H1 (cell line): Measurements from ENCODE around the gene ZNF396. TPM values are rescaled to one million over a fixed set of nuclear protein-coding genes. Genes with fewer than 3 reads are reported as not detected.

Source experiments
- CTCF ChIA-PET: fragments of 300-600 bp; sonication (Branson Sonifier 250); formaldehyde crosslinking; loops from one replicate; lab custom pipeline; 2021; ENCODE audit not compliant: partially characterized antibody; lab: Charles Lee
- POLR2A ChIA-PET: fragments of 300-600 bp; sonication (Branson Sonifier 250); formaldehyde crosslinking; loops from one replicate; lab custom pipeline; 2021; ENCODE audit warnings: inconsistent platforms; ENCODE audit not compliant: partially characterized antibody; lab: Charles Lee
- DNase-seq, 2 experiments: peaks; one replicate each; pipeline versions ENCODE4 v3.0.0 to v3.0.0-alpha.2; 2010 to 2022; ENCODE audit warnings: low spot score in 2 of 2, low read depth in 1 of 2, mixed read lengths in 1 of 2
- FAIRE-seq: peaks from 2 replicates; lab custom pipeline; 2011; peaks lifted over from hg19 to GRCh38; lab: Jason Lieb, UNC
- H2AFZ ChIP-seq: 2 replicates; pipeline ENCODE4 v1.8.1; 2012; ENCODE audit warnings: low read length, inconsistent platforms
- H2AK5ac ChIP-seq: 2 replicates; pipeline ENCODE4 v1.6.1; 2013; ENCODE audit warnings: low read depth, low read length
- H2BK120ac ChIP-seq: replicated peaks from 2 replicates; pipeline ENCODE3; 2013; ENCODE audit warnings: low read depth, low read length, inconsistent platforms
- H2BK12ac ChIP-seq: 2 replicates; pipeline ENCODE4 v1.6.1; 2013; ENCODE audit warnings: low read depth, low read length
- H2BK15ac ChIP-seq: 2 replicates; pipeline ENCODE4 v1.6.1; 2013; ENCODE audit warnings: low read length
- H2BK20ac ChIP-seq: 2 replicates; pipeline ENCODE4 v1.6.1; 2013; ENCODE audit warnings: low read length
- H2BK5ac ChIP-seq: 2 replicates; pipeline ENCODE4 v1.6.1; 2013; ENCODE audit warnings: low read depth, low read length
- H3K14ac ChIP-seq: 2 replicates; pipeline ENCODE4 v1.6.1; 2013; ENCODE audit warnings: inconsistent platforms; ENCODE audit not compliant: insufficient read length
- H3K18ac ChIP-seq: 2 replicates; pipeline ENCODE4 v1.6.1; 2013; ENCODE audit warnings: low read length; ENCODE audit errors: extremely low read depth
- H3K23ac ChIP-seq: 2 replicates; pipeline ENCODE4 v1.6.1; 2013; ENCODE audit warnings: inconsistent platforms; ENCODE audit not compliant: insufficient read length
- H3K23me2 ChIP-seq: 2 replicates; pipeline ENCODE4 v1.6.1; 2013; ENCODE audit warnings: low read depth, low read length
- H3K27ac ChIP-seq: 2 replicates; pipeline ENCODE4 v1.6.1; 2011; ENCODE audit warnings: low read depth, low read length, inconsistent platforms
- H3K27me3 ChIP-seq, 4 experiments: replicated peaks in 1 of 4; 1 replicate in 1 of 4; 2 replicates in 3 of 4; pipeline versions ENCODE4 v1.6.1 to v1.8.1; 2011 to 2013; ENCODE audit warnings: low read length in 3 of 4, mild to moderate bottlenecking in 3 of 4, inconsistent platforms in 2 of 4, mixed read lengths in 2 of 4, moderate library complexity in 1 of 4; ENCODE audit not compliant: control insufficient read depth in 3 of 4, insufficient read depth in 3 of 4; ENCODE audit errors: extremely low read depth in 1 of 4
- H3K36me3 ChIP-seq, 4 experiments: 2 replicates each; pipeline versions ENCODE4 v1.6.1 to v1.8.1; 2011 to 2013; ENCODE audit warnings: mild to moderate bottlenecking in 4 of 4, low read length in 3 of 4, moderate library complexity in 2 of 4, control low read depth in 1 of 4, inconsistent platforms in 1 of 4; ENCODE audit not compliant: insufficient read depth in 4 of 4, control insufficient read depth in 2 of 4
- H3K4ac ChIP-seq: replicated peaks from 2 replicates; pipeline ENCODE3; 2013; ENCODE audit warnings: low read length, low read depth, mixed read lengths, inconsistent platforms; ENCODE audit not compliant: insufficient read length
- H3K4me1 ChIP-seq, 4 experiments: replicated peaks in 1 of 4; 1 replicate in 1 of 4; 2 replicates in 3 of 4; pipeline versions ENCODE4 v1.6.1 to v1.8.1; 2011 to 2013; ENCODE audit warnings: low read length in 3 of 4, inconsistent platforms in 2 of 4, mixed read lengths in 1 of 4; ENCODE audit not compliant: insufficient read depth in 4 of 4, control insufficient read depth in 3 of 4
- H3K4me2 ChIP-seq, 2 experiments: 2 replicates each; pipeline versions ENCODE4 v1.6.1 to v1.8.1; 2011 to 2013; ENCODE audit warnings: low read depth in 2 of 2, low read length in 2 of 2, control low read depth in 1 of 2, inconsistent platforms in 1 of 2, mild to moderate bottlenecking in 1 of 2; ENCODE audit not compliant: insufficient read depth in 1 of 2
- H3K4me3 ChIP-seq, 4 experiments: fragments of 200-600, 300-600 bp in 1 of 4; sonication (generic), shearing (Covaris generic), sonication (Bioruptor Twin) in 1 of 4; 2 replicates each; pipeline versions ENCODE4 v1.5.1 to v1.8.1; 2011 to 2016; ENCODE audit warnings: low read length in 4 of 4, low read depth in 3 of 4, control low read depth in 2 of 4, inconsistent platforms in 2 of 4, mild to moderate bottlenecking in 2 of 4, mixed read lengths in 1 of 4, moderate library complexity in 1 of 4; ENCODE audit not compliant: insufficient read depth in 2 of 4; ENCODE audit errors: extremely low read depth in 1 of 4
- H3K56ac ChIP-seq: replicated peaks from 2 replicates; pipeline ENCODE3; 2013; ENCODE audit warnings: low read depth, mild to moderate bottlenecking, mixed read lengths, low read length, inconsistent platforms; ENCODE audit not compliant: insufficient read length
- H3K79me1 ChIP-seq: 2 replicates; pipeline ENCODE4 v1.6.1; 2013; ENCODE audit warnings: low read depth, low read length, control low read depth
- H3K79me2 ChIP-seq, 2 experiments: 2 replicates each; pipeline versions ENCODE4 v1.6.1 to v1.8.1; 2012 to 2013; ENCODE audit warnings: low read length in 2 of 2, mild to moderate bottlenecking in 2 of 2, inconsistent platforms in 1 of 2; ENCODE audit not compliant: insufficient read depth in 2 of 2, control insufficient read depth in 1 of 2
- H3K9ac ChIP-seq, 4 experiments: replicated peaks in 1 of 4; 1 replicate in 1 of 4; 2 replicates in 3 of 4; pipeline versions ENCODE4 v1.6.1 to v1.8.1; 2011 to 2013; ENCODE audit warnings: low read depth in 3 of 4, low read length in 3 of 4, control low read depth in 2 of 4, mild to moderate bottlenecking in 2 of 4, moderate library complexity in 2 of 4, inconsistent platforms in 1 of 4; ENCODE audit errors: extremely low read depth in 1 of 4
- H3K9me3 ChIP-seq, 2 experiments: 2 replicates each; pipeline versions ENCODE4 v1.6.1 to v1.8.1; 2012 to 2013; ENCODE audit warnings: mild to moderate bottlenecking in 2 of 2, moderate library complexity in 2 of 2, control low read depth in 1 of 2, inconsistent platforms in 1 of 2, low read depth in 1 of 2, low read length in 1 of 2, mixed read lengths in 1 of 2; ENCODE audit not compliant: insufficient read depth in 2 of 2
- H4K20me1 ChIP-seq, 2 experiments: replicated peaks in 1 of 2; 2 replicates each; pipeline versions ENCODE3 to v1.8.1; 2011 to 2013; ENCODE audit warnings: inconsistent platforms in 2 of 2, low read length in 2 of 2, mild to moderate bottlenecking in 1 of 2; ENCODE audit not compliant: insufficient read depth in 2 of 2, control insufficient read depth in 1 of 2
- H4K5ac ChIP-seq: 2 replicates; pipeline ENCODE4 v1.6.1; 2013; ENCODE audit warnings: low read length, low read depth, mixed read lengths, inconsistent platforms; ENCODE audit not compliant: insufficient read length
- H4K8ac ChIP-seq: 2 replicates; pipeline ENCODE4 v1.8.0; 2013; ENCODE audit warnings: mild to moderate bottlenecking, moderate library complexity, low read length, inconsistent platforms; ENCODE audit not compliant: insufficient read depth; ENCODE audit errors: extremely low read depth
- H4K91ac ChIP-seq: replicated peaks from 2 replicates; pipeline ENCODE3; 2013; ENCODE audit warnings: low read length, mixed read lengths, inconsistent platforms; ENCODE audit not compliant: insufficient read length
- CBX5 ChIP-seq: fragments of 300-800, 300-1000 bp; sonication (generic); IDR thresholded peaks from 2 replicates; pipeline ENCODE4 v1.7.1; 2016; ENCODE audit warnings: antibody characterized with exemption, low read length, low read depth
- TAF1 ChIP-seq: IDR thresholded peaks from 2 replicates; pipeline ENCODE4 v1.6.1; 2011; ENCODE audit warnings: mild to moderate bottlenecking, low read depth, low read length
- WGBS, 2 experiments: shearing (Covaris generic) in 1 of 2; methylation state at CpG; one replicate each; pipeline versions ENCODE4 v1.1.6 to v1.1.7; 2013 to 2015; ENCODE audit warnings: low lambda C conversion rate in 2 of 2, mixed read lengths in 2 of 2, inconsistent platforms in 1 of 2, low coverage in 1 of 2, missing lambda C conversion rate in 1 of 2; ENCODE audit not compliant: insufficient replicate concordance in 2 of 2, insufficient coverage in 1 of 2, insufficient read length in 1 of 2; ENCODE audit errors: extremely low coverage in 1 of 2, missing lambda C conversion rate in 1 of 2; 5-methylcytosine and 5-hydroxymethylcytosine counted together
- polyA plus RNA-seq, 7 experiments: library from polyadenylated mRNA; depleted of rRNA in 3 of 7; stranded (reverse) in 5 of 7; unstranded in 2 of 7; fragments of >200 nt in 5 of 7; fragments of 200-250 nt in 2 of 7; gene quantifications; 1 replicate in 5 of 7; 2 replicates in 1 of 7; 4 replicates in 1 of 7; pipeline versions ENCODE4 v1.2.1 to v1.2.3, GENCODE V29; 2011 to 2013; ENCODE audit warnings: missing spikeins in 2 of 7, mixed read lengths in 2 of 7
- total RNA-seq: library from RNA; stranded (reverse); fragmentation: NEBNext Ultra II Directional; extraction: Animal tissue kit (Norgen Biotek cat#: 25700); gene quantifications from 2 replicates; pipeline ENCODE4 v1.2.1, GENCODE V29; 2021

Gene ZNF396
- total and polyA plus RNA-seq, 2 of the 8 experiments (the other 6 are each of a cell fraction or from before 2014, with no cell fraction given): 0.44 to 0.74 TPM

- Histone ChIP-seq H3K4me1 (peaks cover 0 to 5% (median 1%) of the 10 kb centered on the region in 4 experiments; a peak in 3 of 7 replicates), H2BK15ac (no peak within 1 kb of the TSS), H2AK5ac (no peak within 1 kb of the TSS), H3K4ac (no peak within 1 kb of the TSS), H3K79me2 (peaks cover 23 to 40% of the 10 kb centered on the region in 2 experiments), H3K14ac (peak within 1 kb of the TSS; percentile 53), H2BK20ac (no peak within 1 kb of the TSS), H3K4me2 (peak within 1 kb of the TSS; percentile 74 to 76), H2BK5ac (peak within 1 kb of the TSS; percentile 92), H3K27ac (peak within 1 kb of the TSS; percentile 98), H2AFZ (peak within 1 kb of the TSS; percentile 89), H3K36me3 (peaks cover 10 to 17% (median 14%) of the 10 kb centered on the region in 4 experiments), H2BK12ac (peak within 1 kb of the TSS; percentile 32; the same call in 1 of the 2 replicates), H3K4me3 (peak within 1 kb of the TSS; percentile 91 to 97 (median 92)), H4K20me1 (peaks cover 6 to 22% of the 10 kb centered on the region in 2 experiments), H3K23ac (no peak within 1 kb of the TSS), H4K8ac (peak within 1 kb of the TSS; percentile 98; the same call in 1 of the 2 replicates), H3K23me2 (0 out of 2 replicates have a peak, but pooled peaks cover 7% of the 10 kb centered on the region), H3K18ac (peak within 1 kb of the TSS; percentile 76), H4K5ac (peak within 1 kb of the TSS; percentile 85), H3K27me3 (no peaks in the 10 kb centered on the region), H3K56ac (peak within 1 kb of the TSS; percentile 89), H4K91ac (peak within 1 kb of the TSS; percentile 59), H3K79me1 (0 out of 2 replicates have a peak, but pooled peaks cover 8% of the 10 kb centered on the region), H3K9ac (peak within 1 kb of the TSS; percentile 89 to 97 (median 95)), H3K9me3 (no peaks in the 10 kb centered on the region), H2BK120ac (no peak within 1 kb of the TSS)
- FAIRE-seq (no peak), DNase-seq (peak; percentile 68 to 94)
- CTCF ChIA-PET: interaction anchor here (1.0 to 3.5 kb wide), 2 partner anchors 11 to 57 kb away, joined by 4 to 18 read pairs; no protein-coding TSS in a partner anchor
- 1% methylated on average over 64 of the region's 64 CpGs; no CpG with 5 or more reads in 1 of the 2 experiments for WGBS, 2 experiments
- POLR2A ChIA-PET: interaction anchor here (0.8 to 2.7 kb wide), 16 partner anchors 9 to 318 kb away, joined by 3 to 20 read pairs (median 4); partner anchors contain the start of genes ZNF397 and ZSCAN30
- peak; percentile 85 for TF ChIP-seq TAF1
- no peak for TF ChIP-seq CBX5
These were observed 33.0 kb downstream of the ZNF396 start, which contains the start of gene ZNF24 for GRCh38 chr18:35343936-35344735. Gene ZNF24, minus strand, starts transcription at chr18:35344420. Its CDS starts 3,770 bp downstream, at chr18:35340650.
